Panc1 (cell line): ENCODE data around the gene NARS2. TPM values are rescaled to one million over a fixed set of nuclear protein-coding genes. Genes with fewer than 3 reads are reported as not detected.

Experiments
- ATAC-seq: fragments of 200-7000 bp; cut with Tn5 transposase; 2 replicates; pipeline ENCODE4 v1.9.1; 2020; ENCODE audit warnings: mild to moderate bottlenecking, moderate library complexity
- BruUV-seq: library from RNA; stranded (reverse); fragments of 400-500 nt; replicated peaks from 2 replicates; lab custom pipeline; 2021; lab: Mats Ljungman, UMichigan
- CTCF ChIA-PET: fragments of 300-600 bp; sonication (Branson Sonifier 250); formaldehyde crosslinking; loops from one replicate; lab custom pipeline; 2022; ENCODE audit warnings: antibody characterized with exemption; lab: Charles Lee
- POLR2A ChIA-PET: fragments of 300-600 bp; sonication (Branson Sonifier 250); formaldehyde crosslinking; loops from one replicate; lab custom pipeline; 2022; ENCODE audit warnings: antibody characterized with exemption; lab: Charles Lee
- DNase-seq: peaks from one replicate; pipeline ENCODE4 v3.0.0-alpha.2; 2010; ENCODE audit warnings: low read depth, low spot score
- H3K27ac ChIP-seq: 2 replicates; pipeline ENCODE4 v1.5.1; 2011; ENCODE audit warnings: mild to moderate bottlenecking, low read length, inconsistent platforms
- H3K27me3 ChIP-seq: fragments of 200-500 bp; sonication (Bioruptor generic); 2 replicates; pipeline ENCODE4 v1.6.0; 2014; ENCODE audit warnings: low read length, inconsistent platforms; ENCODE audit not compliant: control insufficient read depth, insufficient read depth
- H3K36me3 ChIP-seq: fragments of 200-500 bp; sonication (Bioruptor generic); 2 replicates; pipeline ENCODE4 v1.5.1; 2014; ENCODE audit warnings: inconsistent platforms, mild to moderate bottlenecking, low read length, moderate library complexity; ENCODE audit not compliant: control insufficient read depth, insufficient read depth
- H3K4me1 ChIP-seq: 2 replicates; pipeline ENCODE4 v1.5.1; 2011; ENCODE audit warnings: inconsistent platforms, mild to moderate bottlenecking, low read length, moderate library complexity; ENCODE audit not compliant: control insufficient read depth, insufficient read depth
- H3K4me3 ChIP-seq, 2 experiments: 2 replicates each; pipeline ENCODE4 v1.5.1; 2011 to 2012; ENCODE audit warnings: low read depth in 2 of 2, low read length in 2 of 2, mild to moderate bottlenecking in 2 of 2, inconsistent platforms in 1 of 2, moderate library complexity in 1 of 2
- H3K9me3 ChIP-seq: fragments of 200-500 bp; sonication (Bioruptor generic); 2 replicates; pipeline ENCODE4 v1.5.1; 2014; ENCODE audit warnings: low read depth, mild to moderate bottlenecking, inconsistent platforms, low read length, moderate library complexity; ENCODE audit not compliant: control insufficient read depth, insufficient read depth
- POLR2AphosphoS5 ChIP-seq: IDR thresholded peaks from 2 replicates; pipeline ENCODE4 v1.6.1; 2012; ENCODE audit warnings: mild to moderate bottlenecking, low read depth, low read length, moderate library complexity
- SIN3A ChIP-seq: IDR thresholded peaks from 2 replicates; pipeline ENCODE4 v1.6.1; 2012; ENCODE audit warnings: low read depth, mild to moderate bottlenecking, low read length, moderate library complexity, borderline replicate concordance; ENCODE audit not compliant: insufficient read depth
- TCF7L2 ChIP-seq: IDR thresholded peaks from 2 replicates; pipeline ENCODE4 v1.6.1; 2011; ENCODE audit warnings: mild to moderate bottlenecking, low read depth, low read length, inconsistent platforms
- in situ Hi-C: cut with HindIII; loops from 2 replicates; pipeline ENCODE4 v1.10.0; 2016; ENCODE audit warnings: low sequenced_read_pairs, low pct_unique_long_range_greater_than_20kb
- intact Hi-C: fragments of 100-400 bp; cut with micrococcal nuclease; formaldehyde crosslinking; loops from one replicate; pipeline ENCODE4 v1.10.0; 2022; ENCODE audit not compliant: unreplicated experiment
- total RNA-seq: library from RNA; stranded (reverse); gene quantifications from one replicate; pipeline ENCODE4 v1.2.1, GENCODE V29; 2021; ENCODE audit not compliant: unreplicated experiment
- TF ChIP-seq, protein P1 (sequence below), 2 experiments: IDR thresholded peaks; 2 replicates each; pipeline ENCODE4 v1.6.1; 2011 to 2012; ENCODE audit warnings: low read depth in 2 of 2, control low read depth in 1 of 2, low read length in 1 of 2, mild to moderate bottlenecking in 1 of 2, moderate library complexity in 1 of 2; ENCODE audit not compliant: insufficient read depth in 1 of 2
- TF ChIP-seq, protein P2 (sequence below): fragments of 450-650 bp; IDR thresholded peaks from 2 replicates; pipeline ENCODE4 v1.5.1; 2017; ENCODE audit warnings: mild to moderate bottlenecking

Gene NARS2
- total RNA-seq, 1 experiment from 2014 or later = 29.8 TPM

DNA sequence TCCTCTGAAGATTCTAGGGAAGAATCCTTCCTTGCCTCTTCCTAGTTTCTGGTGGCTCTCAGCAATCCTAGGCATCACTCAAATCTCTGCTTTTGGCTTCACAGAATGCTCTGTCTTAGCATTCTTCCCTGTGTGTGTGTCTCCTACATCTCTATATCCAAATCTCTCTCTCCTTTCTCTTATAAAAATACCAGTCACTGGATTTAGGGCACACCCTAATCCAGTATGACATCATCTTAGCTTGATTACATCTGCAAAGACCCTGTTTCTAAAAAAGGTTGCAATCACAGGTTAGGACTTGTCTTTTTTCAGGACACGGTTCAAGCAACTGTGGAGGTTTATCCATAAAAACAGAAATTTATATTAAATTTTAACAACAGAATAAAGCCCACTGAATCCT, 54.4 kb downstream of the NARS2 start:
- no peak overlapping the region for H3K27ac ChIP-seq
- H3K27me3 ChIP-seq = no peaks in the 10 kb centered on the region
- H3K4me3 ChIP-seq = no peak overlapping the region
- BruUV-seq = no TSS peak
- TF ChIP-seq, protein P1, sequence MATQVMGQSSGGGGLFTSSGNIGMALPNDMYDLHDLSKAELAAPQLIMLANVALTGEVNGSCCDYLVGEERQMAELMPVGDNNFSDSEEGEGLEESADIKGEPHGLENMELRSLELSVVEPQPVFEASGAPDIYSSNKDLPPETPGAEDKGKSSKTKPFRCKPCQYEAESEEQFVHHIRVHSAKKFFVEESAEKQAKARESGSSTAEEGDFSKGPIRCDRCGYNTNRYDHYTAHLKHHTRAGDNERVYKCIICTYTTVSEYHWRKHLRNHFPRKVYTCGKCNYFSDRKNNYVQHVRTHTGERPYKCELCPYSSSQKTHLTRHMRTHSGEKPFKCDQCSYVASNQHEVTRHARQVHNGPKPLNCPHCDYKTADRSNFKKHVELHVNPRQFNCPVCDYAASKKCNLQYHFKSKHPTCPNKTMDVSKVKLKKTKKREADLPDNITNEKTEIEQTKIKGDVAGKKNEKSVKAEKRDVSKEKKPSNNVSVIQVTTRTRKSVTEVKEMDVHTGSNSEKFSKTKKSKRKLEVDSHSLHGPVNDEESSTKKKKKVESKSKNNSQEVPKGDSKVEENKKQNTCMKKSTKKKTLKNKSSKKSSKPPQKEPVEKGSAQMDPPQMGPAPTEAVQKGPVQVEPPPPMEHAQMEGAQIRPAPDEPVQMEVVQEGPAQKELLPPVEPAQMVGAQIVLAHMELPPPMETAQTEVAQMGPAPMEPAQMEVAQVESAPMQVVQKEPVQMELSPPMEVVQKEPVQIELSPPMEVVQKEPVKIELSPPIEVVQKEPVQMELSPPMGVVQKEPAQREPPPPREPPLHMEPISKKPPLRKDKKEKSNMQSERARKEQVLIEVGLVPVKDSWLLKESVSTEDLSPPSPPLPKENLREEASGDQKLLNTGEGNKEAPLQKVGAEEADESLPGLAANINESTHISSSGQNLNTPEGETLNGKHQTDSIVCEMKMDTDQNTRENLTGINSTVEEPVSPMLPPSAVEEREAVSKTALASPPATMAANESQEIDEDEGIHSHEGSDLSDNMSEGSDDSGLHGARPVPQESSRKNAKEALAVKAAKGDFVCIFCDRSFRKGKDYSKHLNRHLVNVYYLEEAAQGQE (IDR thresholded peaks at IDR 0.05; ENCODE audit: insufficient read depth in 1 of 2, low read depth in 2 of 2, low read length in 1 of 2) = no peak
- TF ChIP-seq, protein P2, sequence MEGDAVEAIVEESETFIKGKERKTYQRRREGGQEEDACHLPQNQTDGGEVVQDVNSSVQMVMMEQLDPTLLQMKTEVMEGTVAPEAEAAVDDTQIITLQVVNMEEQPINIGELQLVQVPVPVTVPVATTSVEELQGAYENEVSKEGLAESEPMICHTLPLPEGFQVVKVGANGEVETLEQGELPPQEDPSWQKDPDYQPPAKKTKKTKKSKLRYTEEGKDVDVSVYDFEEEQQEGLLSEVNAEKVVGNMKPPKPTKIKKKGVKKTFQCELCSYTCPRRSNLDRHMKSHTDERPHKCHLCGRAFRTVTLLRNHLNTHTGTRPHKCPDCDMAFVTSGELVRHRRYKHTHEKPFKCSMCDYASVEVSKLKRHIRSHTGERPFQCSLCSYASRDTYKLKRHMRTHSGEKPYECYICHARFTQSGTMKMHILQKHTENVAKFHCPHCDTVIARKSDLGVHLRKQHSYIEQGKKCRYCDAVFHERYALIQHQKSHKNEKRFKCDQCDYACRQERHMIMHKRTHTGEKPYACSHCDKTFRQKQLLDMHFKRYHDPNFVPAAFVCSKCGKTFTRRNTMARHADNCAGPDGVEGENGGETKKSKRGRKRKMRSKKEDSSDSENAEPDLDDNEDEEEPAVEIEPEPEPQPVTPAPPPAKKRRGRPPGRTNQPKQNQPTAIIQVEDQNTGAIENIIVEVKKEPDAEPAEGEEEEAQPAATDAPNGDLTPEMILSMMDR = no peak
- TF ChIP-seq SIN3A (no peak), POLR2AphosphoS5 (no peak), TCF7L2 (no peak)
- H3K9me3 ChIP-seq = no peaks in the 10 kb centered on the region
- ChIA-PET POLR2A (interaction anchor here (1.1 kb wide), 1 partner anchor 18 kb away, joined by 6 read pairs; no protein-coding TSS in a partner anchor), CTCF (no interaction called here)
- DNase-seq (no peak), ATAC-seq (no peak)
- H3K4me1 ChIP-seq = no peaks in the 10 kb centered on the region
- in situ Hi-C loops (no loop called here), intact Hi-C loops (no loop called here)
- no peaks in the 10 kb centered on the region for H3K36me3 ChIP-seq

DNA sequence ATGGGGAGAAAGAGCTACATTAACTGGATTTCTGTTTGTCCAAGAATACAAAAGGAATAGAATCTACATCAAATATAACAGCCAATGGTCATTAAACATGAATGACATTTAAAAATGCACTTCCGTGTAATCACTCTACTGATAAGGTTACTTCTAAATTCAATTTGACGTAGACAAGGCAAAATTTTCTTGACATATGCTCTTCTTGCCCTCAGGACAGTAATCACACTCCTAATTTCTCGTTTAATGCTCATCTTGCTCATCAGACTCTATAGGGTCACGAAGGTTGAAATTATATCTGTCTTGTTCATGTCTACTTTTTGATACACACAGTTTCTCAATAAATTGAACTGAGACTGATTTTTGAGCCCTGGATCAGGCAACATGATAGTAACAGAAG, 58.4 kb downstream of the NARS2 start:
- TF ChIP-seq, protein P2 = no peak
- no peak for TF ChIP-seq TCF7L2
- TF ChIP-seq, protein P1 (IDR thresholded peaks at IDR 0.05; ENCODE audit: insufficient read depth in 1 of 2, low read depth in 2 of 2, low read length in 1 of 2) = no peak
- no peak for TF ChIP-seq POLR2AphosphoS5
- no peak for TF ChIP-seq SIN3A
- ATAC-seq = no peak
- POLR2A ChIA-PET = no interaction called here

More for the DNA sequence above, 58.4 kb downstream of the NARS2 start:
- CTCF ChIA-PET = no interaction called here
- no peak for DNase-seq
- Histone ChIP-seq H3K9me3 (no peaks in the 10 kb centered on the region), H3K36me3 (no peaks in the 10 kb centered on the region), H3K4me1 (no peaks in the 10 kb centered on the region), H3K4me3 (no peak overlapping the region), H3K27me3 (no peaks in the 10 kb centered on the region), H3K27ac (no peak overlapping the region)
- no TSS peak for BruUV-seq
- in situ Hi-C loops = no loop called here
- intact Hi-C loops = no loop called here
